Chondrocyte (in vitro differentiated cells): Measurements from ENCODE around the gene INPP5A. TPM values are rescaled to one million over a fixed set of nuclear protein-coding genes. Genes with fewer than 3 reads are reported as not detected.

ENCODE experiments used
- DNase-seq: peaks from one replicate; pipeline ENCODE4 v3.0.0; 2021; ENCODE audit warnings: mixed read lengths, low spot score
- H3K27ac Mint-ChIP-seq: one replicate; pipeline ENCODE4 v1.8.0; 2021; ENCODE audit warnings: mild to moderate bottlenecking, moderate library complexity, mixed read lengths; ENCODE audit not compliant: unreplicated experiment
- H3K27me3 Mint-ChIP-seq: 2 replicates; pipeline ENCODE4 v1.8.0; 2021; ENCODE audit warnings: low read depth, mixed read lengths
- H3K36me3 Mint-ChIP-seq: 2 replicates; pipeline ENCODE4 v1.8.0; 2021; ENCODE audit warnings: low read depth, mixed read lengths
- H3K4me1 Mint-ChIP-seq: 2 replicates; pipeline ENCODE4 v1.8.0; 2021; ENCODE audit warnings: low read depth, mild to moderate bottlenecking, mixed read lengths
- H3K4me3 Mint-ChIP-seq: one replicate; pipeline ENCODE4 v1.8.0; 2021; ENCODE audit warnings: mild to moderate bottlenecking, moderate library complexity, mixed read lengths; ENCODE audit not compliant: unreplicated experiment
- H3K9me3 Mint-ChIP-seq: 2 replicates; pipeline ENCODE4 v1.8.0; 2021; ENCODE audit warnings: low read depth, mixed read lengths
- total RNA-seq: library from RNA; stranded (reverse); gene quantifications from 3 replicates; pipeline ENCODE4 v1.2.1, GENCODE V29; 2021
- TF ChIP-seq, protein P1 (sequence below): fragments of 200-600 bp; sonication (generic); IDR thresholded peaks from 2 replicates; pipeline ENCODE4 v1.5.0; 2021; ENCODE audit warnings: antibody characterized with exemption, mild to moderate bottlenecking, moderate library complexity

Gene INPP5A
- total RNA-seq, 1 donor from 2014 or later = 40.6 TPM

DNA sequence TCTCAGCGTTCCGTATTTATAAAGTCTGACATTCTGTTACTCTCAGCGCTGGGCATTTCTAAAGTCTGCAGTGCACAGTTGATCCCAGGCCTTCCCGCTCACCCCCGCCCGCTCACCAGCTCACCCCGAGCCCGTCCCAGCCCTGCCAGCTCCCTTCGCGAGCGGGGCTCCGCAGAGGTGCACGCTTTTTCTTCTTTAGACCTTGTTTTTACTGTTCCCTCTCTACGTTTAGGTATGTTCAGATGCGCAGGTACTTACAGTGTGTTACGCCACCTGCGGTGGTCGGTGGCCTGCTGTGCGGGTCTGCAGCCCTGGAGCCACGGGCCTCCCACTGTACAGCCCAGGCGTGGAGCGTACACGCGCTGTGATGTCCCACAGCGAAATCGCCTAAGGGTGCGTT lies 219.6 kb downstream of the INPP5A start:
- Mint-ChIP-seq H3K4me1 (no peaks in the 10 kb centered on the region), H3K4me3 (no peak overlapping the region), H3K27me3 (no peaks in the 10 kb centered on the region), H3K9me3 (peaks cover 3% of the 10 kb centered on the region), H3K36me3 (peaks cover 19% of the 10 kb centered on the region), H3K27ac (no peak overlapping the region)
- TF ChIP-seq, protein P1, sequence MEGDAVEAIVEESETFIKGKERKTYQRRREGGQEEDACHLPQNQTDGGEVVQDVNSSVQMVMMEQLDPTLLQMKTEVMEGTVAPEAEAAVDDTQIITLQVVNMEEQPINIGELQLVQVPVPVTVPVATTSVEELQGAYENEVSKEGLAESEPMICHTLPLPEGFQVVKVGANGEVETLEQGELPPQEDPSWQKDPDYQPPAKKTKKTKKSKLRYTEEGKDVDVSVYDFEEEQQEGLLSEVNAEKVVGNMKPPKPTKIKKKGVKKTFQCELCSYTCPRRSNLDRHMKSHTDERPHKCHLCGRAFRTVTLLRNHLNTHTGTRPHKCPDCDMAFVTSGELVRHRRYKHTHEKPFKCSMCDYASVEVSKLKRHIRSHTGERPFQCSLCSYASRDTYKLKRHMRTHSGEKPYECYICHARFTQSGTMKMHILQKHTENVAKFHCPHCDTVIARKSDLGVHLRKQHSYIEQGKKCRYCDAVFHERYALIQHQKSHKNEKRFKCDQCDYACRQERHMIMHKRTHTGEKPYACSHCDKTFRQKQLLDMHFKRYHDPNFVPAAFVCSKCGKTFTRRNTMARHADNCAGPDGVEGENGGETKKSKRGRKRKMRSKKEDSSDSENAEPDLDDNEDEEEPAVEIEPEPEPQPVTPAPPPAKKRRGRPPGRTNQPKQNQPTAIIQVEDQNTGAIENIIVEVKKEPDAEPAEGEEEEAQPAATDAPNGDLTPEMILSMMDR = no peak
- no peak for DNase-seq

DNA sequence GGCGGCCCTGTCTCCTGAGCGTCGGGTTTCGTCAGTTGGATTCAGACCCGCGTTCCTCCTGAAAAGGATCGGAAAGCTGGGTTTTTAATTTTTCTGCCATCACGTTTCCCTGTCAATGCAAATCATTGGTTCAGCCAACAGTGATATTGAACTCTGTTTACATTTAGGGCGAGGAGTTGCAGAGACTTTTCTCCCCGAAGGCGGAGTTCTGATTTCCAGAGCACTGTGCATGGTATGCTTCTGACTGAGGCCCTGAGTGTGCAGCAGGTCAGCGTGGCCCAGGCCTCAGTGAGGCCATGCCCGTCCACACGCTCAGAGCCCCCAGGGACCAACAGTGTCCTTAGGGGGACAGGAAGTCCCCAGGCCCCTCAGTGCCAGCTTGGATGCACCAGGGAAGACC lies 221.3 kb downstream of the INPP5A start:
- no peak for DNase-seq
- no peaks in the 10 kb centered on the region for H3K4me1 Mint-ChIP-seq
- TF ChIP-seq, protein P1 = no peak
- no peaks in the 10 kb centered on the region for H3K27me3 Mint-ChIP-seq
- no peak overlapping the region for H3K4me3 Mint-ChIP-seq
- H3K9me3 Mint-ChIP-seq = peaks cover 3% of the 10 kb centered on the region
- H3K36me3 Mint-ChIP-seq = peaks cover 20% of the 10 kb centered on the region
- H3K27ac Mint-ChIP-seq = no peak overlapping the region

DNA sequence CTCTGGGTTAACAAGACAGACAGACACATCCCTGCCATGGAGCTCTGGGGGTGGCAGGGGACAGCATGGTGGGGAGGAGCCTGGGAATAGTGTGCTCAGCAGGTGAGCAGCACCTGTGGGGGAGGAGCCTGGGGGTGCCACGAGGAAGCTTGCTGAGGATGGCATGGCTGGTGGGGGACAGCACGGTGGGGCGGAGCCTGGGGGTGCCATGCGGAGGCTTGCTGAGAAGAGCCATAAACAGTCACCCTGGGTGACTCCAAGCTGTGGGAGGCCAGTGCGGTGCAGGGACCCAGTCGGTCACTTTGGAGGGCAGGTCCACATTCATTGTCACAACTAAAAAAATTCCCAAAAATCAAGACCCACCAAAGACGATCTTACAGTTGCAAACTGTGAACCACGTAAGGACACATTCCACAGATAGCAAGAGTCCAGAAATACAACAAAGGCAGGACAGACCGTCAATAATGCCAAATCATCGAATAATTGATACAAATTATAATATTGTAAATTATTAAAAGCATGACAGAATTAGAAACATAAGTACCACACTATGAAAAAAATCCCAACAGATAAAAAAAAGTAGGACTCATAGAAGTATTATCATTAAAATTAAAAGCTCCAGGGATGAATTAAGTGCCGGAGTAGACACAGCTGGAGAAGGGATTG lies 223.9 kb downstream of the INPP5A start:
- H3K36me3 Mint-ChIP-seq = peaks cover 19% of the 10 kb centered on the region
- no peak overlapping the region for H3K4me3 Mint-ChIP-seq
- no peak for DNase-seq
- H3K4me1 Mint-ChIP-seq = no peaks in the 10 kb centered on the region
- H3K9me3 Mint-ChIP-seq = peaks cover 3% of the 10 kb centered on the region
- TF ChIP-seq, protein P1 = no peak
- H3K27ac Mint-ChIP-seq = no peak overlapping the region
- no peaks in the 10 kb centered on the region for H3K27me3 Mint-ChIP-seq

DNA sequence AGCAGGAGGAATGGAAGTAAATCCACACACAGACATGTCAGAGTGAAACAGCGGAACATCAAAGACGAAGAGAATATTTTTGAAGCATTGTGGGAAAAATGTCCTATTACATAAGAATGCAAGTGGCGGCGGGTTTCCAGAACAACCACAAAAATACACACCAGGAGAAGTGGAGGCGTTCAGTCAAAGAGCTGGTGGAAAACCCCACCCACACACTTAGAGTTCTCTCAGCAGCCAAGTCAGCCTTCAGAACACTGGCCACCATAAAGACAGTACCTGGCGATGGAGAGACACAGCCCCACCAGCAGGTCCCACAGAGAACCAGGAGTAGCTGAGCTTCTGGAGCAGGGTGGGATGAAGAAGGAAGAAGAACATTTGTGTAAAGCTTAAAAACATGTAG lies 224.7 kb downstream of the INPP5A start:
- Mint-ChIP-seq H3K36me3 (peaks cover 17% of the 10 kb centered on the region), H3K27me3 (no peaks in the 10 kb centered on the region), H3K4me3 (no peak overlapping the region), H3K27ac (no peak overlapping the region), H3K4me1 (no peaks in the 10 kb centered on the region), H3K9me3 (peaks cover 3% of the 10 kb centered on the region)
- DNase-seq = no peak
- TF ChIP-seq, protein P1 = no peak

DNA sequence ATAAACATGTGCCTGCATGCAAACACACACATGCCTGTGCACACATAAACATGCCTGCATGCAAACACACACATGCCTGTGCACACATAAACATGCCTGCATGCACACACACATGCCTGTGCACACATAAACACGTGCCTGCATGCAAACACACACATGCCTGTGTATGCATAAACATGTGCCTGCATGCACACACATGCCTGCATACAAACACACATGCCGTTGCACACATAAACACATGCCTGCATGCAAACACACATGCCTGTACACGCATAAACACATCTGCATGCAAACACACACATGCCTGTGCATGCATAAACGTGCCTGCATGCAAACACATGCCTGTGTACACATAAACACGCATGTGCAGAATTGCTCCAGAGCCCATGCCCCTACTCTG lies 226.0 kb downstream of the INPP5A start:
- peaks cover 3% of the 10 kb centered on the region for H3K9me3 Mint-ChIP-seq
- TF ChIP-seq, protein P1 = no peak
- no peak overlapping the region for H3K4me3 Mint-ChIP-seq

More for the DNA sequence above, 226.0 kb downstream of the INPP5A start:
- no peaks in the 10 kb centered on the region for H3K4me1 Mint-ChIP-seq
- peaks cover 16% of the 10 kb centered on the region for H3K36me3 Mint-ChIP-seq
- no peak overlapping the region for H3K27ac Mint-ChIP-seq
- H3K27me3 Mint-ChIP-seq = no peaks in the 10 kb centered on the region
- DNase-seq = no peak
